ENCODE data around the gene BCKDHB.

BCKDHB gene

DNA sequence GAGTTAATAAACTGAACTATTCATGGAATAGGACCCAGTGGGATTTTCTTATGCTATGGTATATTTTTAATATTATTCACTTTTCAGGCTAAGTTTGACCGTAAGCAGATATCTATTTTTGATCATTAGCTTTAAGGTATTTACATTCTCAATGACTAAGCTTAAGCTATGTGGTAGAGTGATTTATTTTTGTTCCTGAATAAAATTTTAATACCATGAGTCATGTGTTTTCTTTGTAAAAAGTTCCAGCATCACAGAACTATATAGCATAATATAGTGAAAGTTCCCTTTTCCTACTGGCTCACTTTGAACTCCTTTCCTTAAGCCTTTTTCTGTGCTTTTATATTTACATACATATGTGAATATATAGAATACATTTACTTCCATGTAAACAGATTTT, 75.8 kb downstream of the BCKDHB start:
- H3K27me3 ChIP-seq (ENCODE audit: insufficient read depth, poor library complexity, severe bottlenecking) = no peaks in the 10 kb centered on the region
- H3K4me3 ChIP-seq (replicated peaks; ENCODE audit: insufficient read depth, low read length) = no peak overlapping the region
- no peak for TF ChIP-seq POLR2AphosphoS5 (IDR thresholded peaks at IDR 0.05; ENCODE audit: low read depth)
- no peak overlapping the region for H3K27ac ChIP-seq (replicated peaks)
- DNase-seq (ENCODE audit: low read depth in 1 of 2, low spot score in 1 of 2) = no peak

DNA sequence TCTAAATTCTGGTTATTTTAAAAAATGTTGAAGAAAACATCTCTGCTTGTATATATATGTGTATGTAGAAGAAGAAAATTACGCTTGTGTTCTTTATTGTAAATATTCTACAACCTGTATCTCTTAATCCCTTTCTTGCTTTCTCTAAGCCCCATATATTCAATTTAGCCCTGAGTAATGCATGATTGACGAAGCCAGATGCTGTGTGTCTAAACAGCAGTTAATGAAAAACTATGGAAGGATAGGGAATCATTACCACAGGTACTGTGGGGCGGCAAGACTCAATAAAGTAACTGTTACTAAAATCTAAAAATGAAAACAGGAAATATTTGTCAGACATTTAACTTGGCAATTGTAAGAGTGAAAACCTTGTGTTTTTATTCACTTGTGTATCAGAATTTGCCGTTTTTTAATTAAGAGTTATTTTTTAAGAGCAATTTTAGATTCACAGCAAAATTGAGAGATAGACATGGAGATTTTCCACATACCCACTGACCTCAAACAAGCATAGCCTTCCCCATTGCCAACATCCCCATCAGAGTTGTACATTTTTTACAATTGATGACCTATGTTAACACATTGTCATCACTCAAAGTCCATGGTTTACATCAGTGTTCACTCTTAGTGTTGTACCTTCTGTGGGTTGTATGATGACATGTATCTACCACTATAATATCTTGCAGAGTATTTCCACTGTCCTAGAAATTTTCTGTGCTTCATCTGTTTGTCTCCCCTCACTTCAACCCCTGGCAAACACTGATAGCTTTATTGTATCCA, 76.7 kb downstream of the BCKDHB start:
- no peak for DNase-seq (ENCODE audit: low read depth in 1 of 2, low spot score in 1 of 2)
- Histone ChIP-seq H3K27ac (replicated peaks) (no peak overlapping the region), H3K27me3 (ENCODE audit: insufficient read depth, poor library complexity, severe bottlenecking) (no peaks in the 10 kb centered on the region), H3K4me3 (replicated peaks; ENCODE audit: insufficient read depth, low read length) (no peak overlapping the region)
- no peak for TF ChIP-seq SPI1 (IDR thresholded peaks at IDR 0.05; ENCODE audit: borderline replicate concordance, low read depth)
- no peak for TF ChIP-seq GABPA (IDR thresholded peaks at IDR 0.05; ENCODE audit: low read depth)
- TF ChIP-seq, protein P1, sequence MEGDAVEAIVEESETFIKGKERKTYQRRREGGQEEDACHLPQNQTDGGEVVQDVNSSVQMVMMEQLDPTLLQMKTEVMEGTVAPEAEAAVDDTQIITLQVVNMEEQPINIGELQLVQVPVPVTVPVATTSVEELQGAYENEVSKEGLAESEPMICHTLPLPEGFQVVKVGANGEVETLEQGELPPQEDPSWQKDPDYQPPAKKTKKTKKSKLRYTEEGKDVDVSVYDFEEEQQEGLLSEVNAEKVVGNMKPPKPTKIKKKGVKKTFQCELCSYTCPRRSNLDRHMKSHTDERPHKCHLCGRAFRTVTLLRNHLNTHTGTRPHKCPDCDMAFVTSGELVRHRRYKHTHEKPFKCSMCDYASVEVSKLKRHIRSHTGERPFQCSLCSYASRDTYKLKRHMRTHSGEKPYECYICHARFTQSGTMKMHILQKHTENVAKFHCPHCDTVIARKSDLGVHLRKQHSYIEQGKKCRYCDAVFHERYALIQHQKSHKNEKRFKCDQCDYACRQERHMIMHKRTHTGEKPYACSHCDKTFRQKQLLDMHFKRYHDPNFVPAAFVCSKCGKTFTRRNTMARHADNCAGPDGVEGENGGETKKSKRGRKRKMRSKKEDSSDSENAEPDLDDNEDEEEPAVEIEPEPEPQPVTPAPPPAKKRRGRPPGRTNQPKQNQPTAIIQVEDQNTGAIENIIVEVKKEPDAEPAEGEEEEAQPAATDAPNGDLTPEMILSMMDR (IDR thresholded peaks at IDR 0.05; ENCODE audit: insufficient read depth, low read length) = no peak
- no peak for TF ChIP-seq POLR2AphosphoS5 (IDR thresholded peaks at IDR 0.05; ENCODE audit: low read depth)
- TF ChIP-seq, protein P2, sequence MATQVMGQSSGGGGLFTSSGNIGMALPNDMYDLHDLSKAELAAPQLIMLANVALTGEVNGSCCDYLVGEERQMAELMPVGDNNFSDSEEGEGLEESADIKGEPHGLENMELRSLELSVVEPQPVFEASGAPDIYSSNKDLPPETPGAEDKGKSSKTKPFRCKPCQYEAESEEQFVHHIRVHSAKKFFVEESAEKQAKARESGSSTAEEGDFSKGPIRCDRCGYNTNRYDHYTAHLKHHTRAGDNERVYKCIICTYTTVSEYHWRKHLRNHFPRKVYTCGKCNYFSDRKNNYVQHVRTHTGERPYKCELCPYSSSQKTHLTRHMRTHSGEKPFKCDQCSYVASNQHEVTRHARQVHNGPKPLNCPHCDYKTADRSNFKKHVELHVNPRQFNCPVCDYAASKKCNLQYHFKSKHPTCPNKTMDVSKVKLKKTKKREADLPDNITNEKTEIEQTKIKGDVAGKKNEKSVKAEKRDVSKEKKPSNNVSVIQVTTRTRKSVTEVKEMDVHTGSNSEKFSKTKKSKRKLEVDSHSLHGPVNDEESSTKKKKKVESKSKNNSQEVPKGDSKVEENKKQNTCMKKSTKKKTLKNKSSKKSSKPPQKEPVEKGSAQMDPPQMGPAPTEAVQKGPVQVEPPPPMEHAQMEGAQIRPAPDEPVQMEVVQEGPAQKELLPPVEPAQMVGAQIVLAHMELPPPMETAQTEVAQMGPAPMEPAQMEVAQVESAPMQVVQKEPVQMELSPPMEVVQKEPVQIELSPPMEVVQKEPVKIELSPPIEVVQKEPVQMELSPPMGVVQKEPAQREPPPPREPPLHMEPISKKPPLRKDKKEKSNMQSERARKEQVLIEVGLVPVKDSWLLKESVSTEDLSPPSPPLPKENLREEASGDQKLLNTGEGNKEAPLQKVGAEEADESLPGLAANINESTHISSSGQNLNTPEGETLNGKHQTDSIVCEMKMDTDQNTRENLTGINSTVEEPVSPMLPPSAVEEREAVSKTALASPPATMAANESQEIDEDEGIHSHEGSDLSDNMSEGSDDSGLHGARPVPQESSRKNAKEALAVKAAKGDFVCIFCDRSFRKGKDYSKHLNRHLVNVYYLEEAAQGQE (IDR thresholded peaks at IDR 0.05; ENCODE audit: insufficient replicate concordance, low read depth) = no peak

DNA sequence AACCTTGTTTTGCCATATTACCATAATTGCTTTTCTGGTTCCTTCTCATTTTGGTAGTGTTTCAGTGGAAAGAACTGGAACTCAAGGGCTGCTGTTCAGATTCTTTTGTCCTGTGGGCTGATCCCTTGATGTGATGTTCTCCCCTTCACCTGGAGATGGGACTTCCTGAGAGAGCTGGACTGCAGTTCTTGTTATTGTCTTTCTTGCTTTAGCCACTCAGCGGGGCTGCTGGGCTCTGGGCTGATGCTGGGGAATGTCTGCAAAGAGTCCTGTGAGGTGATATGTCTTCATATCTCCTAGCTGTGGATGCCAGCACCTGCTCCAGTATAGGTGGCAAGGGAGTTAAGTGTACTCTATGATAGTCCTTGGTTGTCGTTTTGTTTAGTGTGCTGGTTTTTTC, 79.0 kb downstream of the BCKDHB start:
- no peak overlapping the region for H3K4me3 ChIP-seq (replicated peaks; ENCODE audit: insufficient read depth, low read length)
- H3K27me3 ChIP-seq (ENCODE audit: insufficient read depth, poor library complexity, severe bottlenecking) = no peaks in the 10 kb centered on the region
- TF ChIP-seq POLR2AphosphoS5 (IDR thresholded peaks at IDR 0.05; ENCODE audit: low read depth) = no peak
- TF ChIP-seq, protein P2 (IDR thresholded peaks at IDR 0.05; ENCODE audit: insufficient replicate concordance, low read depth) = no peak
- TF ChIP-seq GABPA (IDR thresholded peaks at IDR 0.05; ENCODE audit: low read depth) = no peak
- TF ChIP-seq, protein P1 (IDR thresholded peaks at IDR 0.05; ENCODE audit: insufficient read depth, low read length) = no peak
- no peak for TF ChIP-seq SPI1 (IDR thresholded peaks at IDR 0.05; ENCODE audit: borderline replicate concordance, low read depth)
- H3K27ac ChIP-seq (replicated peaks) = no peak overlapping the region
- DNase-seq (ENCODE audit: low read depth in 1 of 2, low spot score in 1 of 2) = no peak

DNA sequence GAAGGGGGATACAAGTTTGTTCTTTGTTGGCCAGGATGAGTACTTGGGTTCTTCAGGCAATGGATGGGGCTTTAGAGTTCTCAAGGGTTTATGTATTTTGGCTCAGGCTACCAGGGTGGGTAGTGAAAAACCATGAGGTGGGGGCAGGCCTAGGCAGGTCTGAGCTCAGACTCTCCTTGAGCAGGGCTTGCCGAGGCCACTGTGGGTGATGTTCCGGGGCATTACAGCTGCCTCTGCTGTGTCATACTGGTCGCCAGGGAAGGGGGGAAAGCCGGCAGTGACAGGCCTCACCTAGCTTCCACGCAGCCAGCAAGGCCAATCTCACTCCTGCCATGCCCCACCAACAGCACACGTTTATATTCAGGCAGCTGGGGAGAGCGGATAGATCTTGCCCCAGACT, 79.6 kb downstream of the BCKDHB start:
- Histone ChIP-seq H3K27ac (replicated peaks) (no peak overlapping the region), H3K27me3 (ENCODE audit: insufficient read depth, poor library complexity, severe bottlenecking) (no peaks in the 10 kb centered on the region), H3K4me3 (replicated peaks; ENCODE audit: insufficient read depth, low read length) (no peak overlapping the region)
- no peak for DNase-seq (ENCODE audit: low read depth in 1 of 2, low spot score in 1 of 2)
- no peak for TF ChIP-seq GABPA (IDR thresholded peaks at IDR 0.05; ENCODE audit: low read depth)
- no peak for TF ChIP-seq SPI1 (IDR thresholded peaks at IDR 0.05; ENCODE audit: borderline replicate concordance, low read depth)

DNA sequence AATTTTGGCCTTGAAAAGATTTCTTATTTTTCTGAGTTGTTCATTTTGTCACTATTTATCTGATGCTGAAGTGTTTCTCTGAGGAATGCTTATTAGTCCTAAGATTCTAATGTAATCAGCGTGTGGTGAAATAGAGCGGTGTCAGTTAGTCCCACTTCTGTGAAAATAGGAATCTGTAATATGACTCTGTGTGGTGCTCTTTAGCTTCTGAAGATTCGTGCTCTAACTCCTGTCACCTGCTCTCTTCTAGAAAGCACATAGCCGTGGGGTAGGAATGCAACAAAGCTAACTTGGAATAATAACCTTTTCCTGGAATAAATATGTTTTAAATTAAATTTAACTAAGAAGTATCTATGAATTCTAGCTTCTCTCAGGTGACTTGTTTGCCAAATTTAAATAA, 90.4 kb downstream of the BCKDHB start:
- DNase-seq (ENCODE audit: low read depth in 1 of 2, low spot score in 1 of 2) = no peak
- Histone ChIP-seq H3K27me3 (ENCODE audit: insufficient read depth, poor library complexity, severe bottlenecking) (no peaks in the 10 kb centered on the region), H3K4me3 (replicated peaks; ENCODE audit: insufficient read depth, low read length) (no peak overlapping the region), H3K27ac (replicated peaks) (no peak overlapping the region)
- TF ChIP-seq POLR2AphosphoS5 (IDR thresholded peaks at IDR 0.05; ENCODE audit: low read depth) (no peak), SPI1 (IDR thresholded peaks at IDR 0.05; ENCODE audit: borderline replicate concordance, low read depth) (no peak), GABPA (IDR thresholded peaks at IDR 0.05; ENCODE audit: low read depth) (no peak)
- TF ChIP-seq, protein P1 (IDR thresholded peaks at IDR 0.05; ENCODE audit: insufficient read depth, low read length) = no peak
- TF ChIP-seq, protein P2 (IDR thresholded peaks at IDR 0.05; ENCODE audit: insufficient replicate concordance, low read depth) = no peak

All from HL-60 (cell line).